ENCODE measurements around the gene LAMTOR4.

DNA sequence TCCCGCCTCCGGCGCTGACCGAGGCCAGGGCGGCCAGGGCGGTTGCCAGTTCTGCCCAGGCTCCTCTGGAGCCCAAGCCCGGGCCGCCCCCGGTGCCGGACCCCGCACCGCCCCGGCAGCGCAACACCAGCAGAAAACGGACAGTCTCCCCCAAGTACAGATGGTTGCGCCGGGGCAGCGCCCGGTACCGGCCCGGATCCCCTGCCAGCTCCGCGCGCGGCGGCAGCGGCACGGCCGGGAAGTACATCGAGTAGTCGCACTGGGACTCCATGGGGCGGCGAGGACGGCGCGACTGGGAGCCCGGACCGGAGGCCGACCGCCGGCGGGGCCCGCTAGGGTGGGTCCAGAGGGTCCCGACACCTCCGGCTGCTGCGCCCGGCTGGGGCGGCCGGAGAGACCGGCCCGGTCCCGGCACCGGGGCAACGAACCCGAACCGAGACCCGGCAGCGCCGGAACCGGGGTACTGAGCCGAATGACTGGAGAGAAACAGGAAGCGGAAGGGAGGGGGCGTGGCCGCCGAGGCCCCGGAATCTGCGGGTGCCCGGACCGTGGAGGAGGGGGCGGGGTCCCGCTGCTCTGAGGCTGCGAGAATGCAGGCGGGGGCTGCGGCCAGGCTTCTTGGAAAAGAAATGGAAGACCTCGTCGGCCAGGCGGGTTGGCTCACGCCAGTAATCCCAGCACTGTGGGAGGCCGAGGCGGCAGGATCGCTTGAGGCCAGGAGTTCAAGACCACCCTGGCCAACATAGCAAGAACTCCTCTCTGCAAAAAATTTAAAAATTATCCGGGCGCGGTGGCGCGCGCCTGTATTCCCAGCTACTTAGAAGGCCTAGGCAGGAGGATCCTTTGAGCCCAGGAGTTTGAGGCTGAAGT lies 9.7 kb downstream of the LAMTOR4 start, which contains the start of gene TRAPPC14:
- TF ChIP-seq, protein P1, sequence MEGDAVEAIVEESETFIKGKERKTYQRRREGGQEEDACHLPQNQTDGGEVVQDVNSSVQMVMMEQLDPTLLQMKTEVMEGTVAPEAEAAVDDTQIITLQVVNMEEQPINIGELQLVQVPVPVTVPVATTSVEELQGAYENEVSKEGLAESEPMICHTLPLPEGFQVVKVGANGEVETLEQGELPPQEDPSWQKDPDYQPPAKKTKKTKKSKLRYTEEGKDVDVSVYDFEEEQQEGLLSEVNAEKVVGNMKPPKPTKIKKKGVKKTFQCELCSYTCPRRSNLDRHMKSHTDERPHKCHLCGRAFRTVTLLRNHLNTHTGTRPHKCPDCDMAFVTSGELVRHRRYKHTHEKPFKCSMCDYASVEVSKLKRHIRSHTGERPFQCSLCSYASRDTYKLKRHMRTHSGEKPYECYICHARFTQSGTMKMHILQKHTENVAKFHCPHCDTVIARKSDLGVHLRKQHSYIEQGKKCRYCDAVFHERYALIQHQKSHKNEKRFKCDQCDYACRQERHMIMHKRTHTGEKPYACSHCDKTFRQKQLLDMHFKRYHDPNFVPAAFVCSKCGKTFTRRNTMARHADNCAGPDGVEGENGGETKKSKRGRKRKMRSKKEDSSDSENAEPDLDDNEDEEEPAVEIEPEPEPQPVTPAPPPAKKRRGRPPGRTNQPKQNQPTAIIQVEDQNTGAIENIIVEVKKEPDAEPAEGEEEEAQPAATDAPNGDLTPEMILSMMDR (IDR thresholded peaks at IDR 0.05): peak; percentile 12
- TF ChIP-seq EZH2 (IDR thresholded peaks at IDR 0.05) (no peak), EZH2phosphoT487 (IDR thresholded peaks at IDR 0.05) (peak; percentile 33)

Measured in neural progenitor cell (in vitro differentiated cells).